Esophagus squamous epithelium (tissue), 4 donors: Measurements from ENCODE around the gene CRB1.

Experiments
- POLR2A ChIP-seq, 4 donors: fragments of 450-650 bp; IDR thresholded peaks; one replicate each; pipeline ENCODE4 v1.6.1; 2017; ENCODE audit warnings: antibody characterized with exemption in 4 of 4, mild to moderate bottlenecking in 4 of 4, moderate library complexity in 3 of 4
- TF ChIP-seq, protein P1 (sequence below), 6 experiments: fragments of 450-650 bp in 4 of 6; fragments of 200-600 bp in 2 of 6; sonication (generic) in 2 of 6; IDR thresholded peaks; one replicate each; pipeline ENCODE4 v1.5.1; 2016 to 2019; ENCODE audit warnings: antibody characterized with exemption in 6 of 6, mild to moderate bottlenecking in 4 of 6, moderate library complexity in 4 of 6

GRCh38 chr1:197362871-197363270, 94.8 kb downstream of the CRB1 start:
- TF ChIP-seq, protein P1, sequence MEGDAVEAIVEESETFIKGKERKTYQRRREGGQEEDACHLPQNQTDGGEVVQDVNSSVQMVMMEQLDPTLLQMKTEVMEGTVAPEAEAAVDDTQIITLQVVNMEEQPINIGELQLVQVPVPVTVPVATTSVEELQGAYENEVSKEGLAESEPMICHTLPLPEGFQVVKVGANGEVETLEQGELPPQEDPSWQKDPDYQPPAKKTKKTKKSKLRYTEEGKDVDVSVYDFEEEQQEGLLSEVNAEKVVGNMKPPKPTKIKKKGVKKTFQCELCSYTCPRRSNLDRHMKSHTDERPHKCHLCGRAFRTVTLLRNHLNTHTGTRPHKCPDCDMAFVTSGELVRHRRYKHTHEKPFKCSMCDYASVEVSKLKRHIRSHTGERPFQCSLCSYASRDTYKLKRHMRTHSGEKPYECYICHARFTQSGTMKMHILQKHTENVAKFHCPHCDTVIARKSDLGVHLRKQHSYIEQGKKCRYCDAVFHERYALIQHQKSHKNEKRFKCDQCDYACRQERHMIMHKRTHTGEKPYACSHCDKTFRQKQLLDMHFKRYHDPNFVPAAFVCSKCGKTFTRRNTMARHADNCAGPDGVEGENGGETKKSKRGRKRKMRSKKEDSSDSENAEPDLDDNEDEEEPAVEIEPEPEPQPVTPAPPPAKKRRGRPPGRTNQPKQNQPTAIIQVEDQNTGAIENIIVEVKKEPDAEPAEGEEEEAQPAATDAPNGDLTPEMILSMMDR (IDR thresholded peaks at IDR 0.05) = no peak
- no peak for TF ChIP-seq POLR2A (IDR thresholded peaks at IDR 0.05)
